ENCODE measurements around the gene HTR3C. TPM values are rescaled to one million over a fixed set of nuclear protein-coding genes. Genes with fewer than 3 reads are reported as not detected.

HTR3C gene
- total RNA-seq, 1 donor from 2014 or later: not detected

DNA sequence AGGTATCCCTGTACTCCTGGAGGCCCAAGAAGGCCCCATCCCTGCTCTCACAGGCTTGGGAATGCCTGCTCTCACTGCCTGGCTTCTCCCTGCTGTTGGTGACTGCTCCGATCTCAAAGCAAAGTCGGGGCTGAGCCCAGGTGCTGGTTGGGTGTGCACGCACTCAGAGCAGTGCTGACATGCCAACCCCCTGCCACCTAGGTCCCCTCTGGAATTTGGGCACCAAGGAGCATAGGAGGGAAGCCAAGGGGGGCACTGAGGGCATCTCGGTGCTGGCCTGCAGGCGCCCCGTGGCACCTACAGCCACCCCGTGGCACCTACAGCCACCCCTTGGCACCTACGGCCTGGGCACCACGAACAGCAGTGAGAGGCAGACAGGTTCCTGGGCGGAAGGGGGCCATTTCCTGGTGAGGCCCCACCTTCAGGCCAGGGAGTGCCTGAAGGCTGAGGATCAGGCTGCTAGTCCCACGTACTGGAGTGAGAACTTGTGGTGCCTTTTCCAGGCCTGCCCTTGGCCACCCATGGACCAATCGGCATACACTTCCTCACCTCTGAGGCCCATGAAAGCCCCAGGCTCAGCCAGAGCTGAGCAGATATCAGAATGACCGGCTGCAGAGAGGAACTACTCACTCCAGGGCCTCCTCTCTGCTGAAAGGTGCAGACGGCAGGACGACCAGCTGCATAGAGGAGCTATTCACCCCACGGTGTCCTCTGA is 28.4 kb downstream of the HTR3C start:
- Mint-ChIP-seq H3K4me1 (ENCODE audit: unreplicated experiment) (peaks cover 25% of the 10 kb centered on the region), H3K4me3 (ENCODE audit: unreplicated experiment) (no peak overlapping the region), H3K27ac (ENCODE audit: unreplicated experiment) (no peak overlapping the region), H3K36me3 (ENCODE audit: unreplicated experiment) (no peaks in the 10 kb centered on the region), H3K9me3 (ENCODE audit: unreplicated experiment) (peaks cover 5% of the 10 kb centered on the region), H3K27me3 (ENCODE audit: unreplicated experiment) (peaks cover 6% of the 10 kb centered on the region)
- TF ChIP-seq CTCF (IDR thresholded peaks at IDR 0.05): no peak
- DNase-seq (ENCODE audit: extremely low spot score, unreplicated experiment): no peak

- H3K4me3 Mint-ChIP-seq (ENCODE audit: unreplicated experiment): no peak overlapping the region
- peaks cover 23% of the 10 kb centered on the region for H3K4me1 Mint-ChIP-seq (ENCODE audit: unreplicated experiment)
- H3K36me3 Mint-ChIP-seq (ENCODE audit: unreplicated experiment): no peaks in the 10 kb centered on the region
- H3K27ac Mint-ChIP-seq (ENCODE audit: unreplicated experiment): no peak overlapping the region
- peaks cover 6% of the 10 kb centered on the region for H3K27me3 Mint-ChIP-seq (ENCODE audit: unreplicated experiment)
- no peak for TF ChIP-seq CTCF (IDR thresholded peaks at IDR 0.05)
- no peak for DNase-seq (ENCODE audit: extremely low spot score, unreplicated experiment)
- peaks cover 5% of the 10 kb centered on the region for H3K9me3 Mint-ChIP-seq (ENCODE audit: unreplicated experiment)
Measured at GRCh38 chr3:184082034-184082433, 29.2 kb downstream of the HTR3C start.

- no peak overlapping the region for H3K27ac Mint-ChIP-seq (ENCODE audit: unreplicated experiment)
- no peak overlapping the region for H3K4me3 Mint-ChIP-seq (ENCODE audit: unreplicated experiment)
- no peak for TF ChIP-seq CTCF (IDR thresholded peaks at IDR 0.05)
Measured at GRCh38 chr3:184082465-184082864, 29.6 kb downstream of the HTR3C start.

DNA sequence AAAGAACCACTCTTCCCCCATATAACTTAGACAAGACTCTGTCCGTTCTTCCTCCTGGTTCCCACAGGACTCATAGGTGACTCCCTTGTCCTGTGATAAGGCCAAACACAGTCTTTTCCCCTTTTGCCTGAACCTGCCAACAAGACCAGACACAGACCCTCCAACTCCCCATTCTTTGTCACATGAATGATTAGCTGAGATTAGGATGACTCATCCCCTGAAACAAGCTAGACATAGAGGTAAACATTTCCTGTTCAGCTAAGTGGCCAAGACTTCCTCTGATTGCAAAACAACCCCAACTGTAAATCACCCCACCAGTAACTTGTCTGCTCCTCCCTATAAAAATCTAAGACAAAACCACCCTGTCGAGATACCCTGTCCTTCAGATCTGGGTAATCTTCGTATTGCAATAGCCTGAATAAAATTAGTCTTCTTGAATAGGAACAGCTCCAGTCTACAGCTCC is 32.6 kb downstream of the HTR3C start:
- Mint-ChIP-seq H3K27ac (ENCODE audit: unreplicated experiment) (no peak overlapping the region), H3K27me3 (ENCODE audit: unreplicated experiment) (peaks cover 6% of the 10 kb centered on the region), H3K36me3 (ENCODE audit: unreplicated experiment) (no peaks in the 10 kb centered on the region), H3K4me3 (ENCODE audit: unreplicated experiment) (no peak overlapping the region), H3K4me1 (ENCODE audit: unreplicated experiment) (no peaks in the 10 kb centered on the region), H3K9me3 (ENCODE audit: unreplicated experiment) (peaks cover 5% of the 10 kb centered on the region)
- TF ChIP-seq CTCF (IDR thresholded peaks at IDR 0.05): no peak
- DNase-seq (ENCODE audit: extremely low spot score, unreplicated experiment): no peak

More at GRCh38 chr3:184082465-184082864, 29.6 kb downstream of the HTR3C start:
- Mint-ChIP-seq H3K36me3 (ENCODE audit: unreplicated experiment) (no peaks in the 10 kb centered on the region), H3K9me3 (ENCODE audit: unreplicated experiment) (peaks cover 5% of the 10 kb centered on the region), H3K27me3 (ENCODE audit: unreplicated experiment) (peaks cover 6% of the 10 kb centered on the region), H3K4me1 (ENCODE audit: unreplicated experiment) (peaks cover 21% of the 10 kb centered on the region)
- no peak for DNase-seq (ENCODE audit: extremely low spot score, unreplicated experiment)

DNA sequence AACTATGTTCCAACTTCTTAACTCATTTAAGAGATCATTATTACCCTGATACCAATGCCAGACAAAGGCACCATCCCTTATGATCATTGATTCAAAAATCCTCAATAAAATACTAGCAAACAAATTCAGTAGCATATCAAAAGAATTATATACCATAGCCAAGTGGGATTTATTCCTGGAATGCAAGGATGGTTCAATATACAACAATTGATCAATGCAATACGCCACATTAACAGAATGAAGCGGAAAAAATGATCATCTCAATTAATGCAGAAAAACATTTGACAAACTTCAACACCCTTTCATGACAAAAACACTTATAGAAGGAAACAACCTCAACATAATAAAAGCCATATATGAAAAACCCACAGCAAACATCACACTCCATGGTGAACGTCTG is 39.4 kb downstream of the HTR3C start:
- Mint-ChIP-seq H3K27me3 (ENCODE audit: unreplicated experiment) (no peaks in the 10 kb centered on the region), H3K36me3 (ENCODE audit: unreplicated experiment) (no peaks in the 10 kb centered on the region), H3K27ac (ENCODE audit: unreplicated experiment) (no peak overlapping the region), H3K4me3 (ENCODE audit: unreplicated experiment) (no peak overlapping the region), H3K9me3 (ENCODE audit: unreplicated experiment) (peaks cover 10% of the 10 kb centered on the region), H3K4me1 (ENCODE audit: unreplicated experiment) (peaks cover 9% of the 10 kb centered on the region)
- TF ChIP-seq CTCF (IDR thresholded peaks at IDR 0.05): no peak
- no peak for DNase-seq (ENCODE audit: extremely low spot score, unreplicated experiment)

Data from osteocyte (in vitro differentiated cells).